ENCODE data around the gene MRNIP. TPM values are rescaled to one million over a fixed set of nuclear protein-coding genes. Genes with fewer than 3 reads are reported as not detected.

Gene MRNIP
- polyA plus RNA-seq, 1 donor (not counting 4 experiments of a cell fraction or from before 2014, with no cell fraction given): 14.9 TPM

- TF ChIP-seq, protein P1, sequence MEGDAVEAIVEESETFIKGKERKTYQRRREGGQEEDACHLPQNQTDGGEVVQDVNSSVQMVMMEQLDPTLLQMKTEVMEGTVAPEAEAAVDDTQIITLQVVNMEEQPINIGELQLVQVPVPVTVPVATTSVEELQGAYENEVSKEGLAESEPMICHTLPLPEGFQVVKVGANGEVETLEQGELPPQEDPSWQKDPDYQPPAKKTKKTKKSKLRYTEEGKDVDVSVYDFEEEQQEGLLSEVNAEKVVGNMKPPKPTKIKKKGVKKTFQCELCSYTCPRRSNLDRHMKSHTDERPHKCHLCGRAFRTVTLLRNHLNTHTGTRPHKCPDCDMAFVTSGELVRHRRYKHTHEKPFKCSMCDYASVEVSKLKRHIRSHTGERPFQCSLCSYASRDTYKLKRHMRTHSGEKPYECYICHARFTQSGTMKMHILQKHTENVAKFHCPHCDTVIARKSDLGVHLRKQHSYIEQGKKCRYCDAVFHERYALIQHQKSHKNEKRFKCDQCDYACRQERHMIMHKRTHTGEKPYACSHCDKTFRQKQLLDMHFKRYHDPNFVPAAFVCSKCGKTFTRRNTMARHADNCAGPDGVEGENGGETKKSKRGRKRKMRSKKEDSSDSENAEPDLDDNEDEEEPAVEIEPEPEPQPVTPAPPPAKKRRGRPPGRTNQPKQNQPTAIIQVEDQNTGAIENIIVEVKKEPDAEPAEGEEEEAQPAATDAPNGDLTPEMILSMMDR (optimal IDR thresholded peaks at IDR 0.05 in 1 of 3, IDR thresholded peaks at IDR 0.05 in 1 of 3, conservative IDR thresholded peaks at IDR 0.05 in 1 of 3; ENCODE audit: extremely low read depth in 1 of 3, insufficient read depth in 2 of 3, low read length in 3 of 3): no peak
- no peak for TF ChIP-seq EZH2 (IDR thresholded peaks at IDR 0.05; ENCODE audit: low read length)
- peaks cover 58 to 59% of the 10 kb centered on the region in 2 experiments for H3K36me3 ChIP-seq (ENCODE audit: control insufficient read depth in 2 of 2, extremely low read depth in 1 of 2, insufficient read depth in 2 of 2, low read length in 2 of 2)
- H3K4me2 ChIP-seq (ENCODE audit: control insufficient read depth, extremely low read depth, insufficient read depth, low read depth, low read length): no peak overlapping the region
- H3K27ac ChIP-seq (ENCODE audit: control insufficient read depth, insufficient read depth, low read length): no peak overlapping the region
- H3K79me2 ChIP-seq (ENCODE audit: control insufficient read depth, insufficient read depth, low read length): no peaks in the 10 kb centered on the region
- H3K27me3 ChIP-seq (ENCODE audit: control insufficient read depth, extremely low read depth, insufficient read depth, low read length): no peaks in the 10 kb centered on the region
- H3K4me1 ChIP-seq (ENCODE audit: control insufficient read depth, extremely low read depth, insufficient read depth, low read length): no peaks in the 10 kb centered on the region
- dilution Hi-C loops (cut with MboI; ENCODE audit: extremely low pct_ligation_motif_present, low sequenced_read_pairs): no loop called here
- no peak for DNase-seq (ENCODE audit: low read depth, low spot score)
- H2AFZ ChIP-seq (ENCODE audit: control insufficient read depth, low read length): no peak overlapping the region
- H4K20me1 ChIP-seq (ENCODE audit: control insufficient read depth, extremely low read depth, insufficient read depth, low read length): no peaks in the 10 kb centered on the region
- H3K4me3 ChIP-seq (ENCODE audit: control insufficient read depth in 2 of 3, extremely low read depth in 1 of 3, insufficient read depth in 2 of 3, low read depth in 1 of 3, low read length in 3 of 3): no peak overlapping the region
- no peak overlapping the region for H3K9ac ChIP-seq (ENCODE audit: control insufficient read depth, extremely low read depth, insufficient read depth, low read length)
- FAIRE-seq: no peak
- no peaks in the 10 kb centered on the region for H3K9me1 ChIP-seq (ENCODE audit: control insufficient read depth, extremely low read depth, insufficient read depth, low read length)
- H3K9me3 ChIP-seq (ENCODE audit: control insufficient read depth, low read depth, low read length): peaks cover 10% of the 10 kb centered on the region
Measured at GRCh38 chr5:179887095-179887494, 28.5 kb upstream of the MRNIP start.

GRCh38 chr5:179886190-179886911 is 27.7 kb upstream of the MRNIP start:
- FAIRE-seq (no peak), DNase-seq (ENCODE audit: low read depth, low spot score) (no peak)
- H3K9me1 ChIP-seq (ENCODE audit: control insufficient read depth, extremely low read depth, insufficient read depth, low read length): no peaks in the 10 kb centered on the region
- no peaks in the 10 kb centered on the region for H3K79me2 ChIP-seq (ENCODE audit: control insufficient read depth, insufficient read depth, low read length)
- H3K9me3 ChIP-seq (ENCODE audit: control insufficient read depth, low read depth, low read length): peaks cover 10% of the 10 kb centered on the region
- H4K20me1 ChIP-seq (ENCODE audit: control insufficient read depth, extremely low read depth, insufficient read depth, low read length): no peaks in the 10 kb centered on the region
- no peaks in the 10 kb centered on the region for H3K27me3 ChIP-seq (ENCODE audit: control insufficient read depth, extremely low read depth, insufficient read depth, low read length)
- H3K4me2 ChIP-seq (ENCODE audit: control insufficient read depth, extremely low read depth, insufficient read depth, low read depth, low read length): no peak overlapping the region
- no peak overlapping the region for H3K9ac ChIP-seq (ENCODE audit: control insufficient read depth, extremely low read depth, insufficient read depth, low read length)
- H3K4me1 ChIP-seq (ENCODE audit: control insufficient read depth, extremely low read depth, insufficient read depth, low read length): no peaks in the 10 kb centered on the region
- no peak overlapping the region for H3K27ac ChIP-seq (ENCODE audit: control insufficient read depth, insufficient read depth, low read length)
- no peak overlapping the region for H2AFZ ChIP-seq (ENCODE audit: control insufficient read depth, low read length)
- H3K4me3 ChIP-seq (ENCODE audit: control insufficient read depth in 2 of 3, extremely low read depth in 1 of 3, insufficient read depth in 2 of 3, low read depth in 1 of 3, low read length in 3 of 3): no peak overlapping the region
- dilution Hi-C loops (cut with MboI; ENCODE audit: extremely low pct_ligation_motif_present, low sequenced_read_pairs): no loop called here
- peaks cover 51 to 52% of the 10 kb centered on the region in 2 experiments for H3K36me3 ChIP-seq (ENCODE audit: control insufficient read depth in 2 of 2, extremely low read depth in 1 of 2, insufficient read depth in 2 of 2, low read length in 2 of 2)
- TF ChIP-seq EZH2 (IDR thresholded peaks at IDR 0.05; ENCODE audit: low read length): no peak
- TF ChIP-seq, protein P1 (optimal IDR thresholded peaks at IDR 0.05 in 1 of 3, IDR thresholded peaks at IDR 0.05 in 1 of 3, conservative IDR thresholded peaks at IDR 0.05 in 1 of 3; ENCODE audit: extremely low read depth in 1 of 3, insufficient read depth in 2 of 3, low read length in 3 of 3): no peak
